Mesothelial cell of epicardium (in vitro differentiated cells): ENCODE measurements around the gene EP400. TPM values are rescaled to one million over a fixed set of nuclear protein-coding genes. Genes with fewer than 3 reads are reported as not detected.

ENCODE experiments used
- DNase-seq, 2 experiments: peaks; one replicate each; pipeline ENCODE4 v3.0.0; 2021; ENCODE audit warnings: low spot score in 2 of 2; ENCODE audit not compliant: unreplicated experiment in 2 of 2
- H3K27ac Mint-ChIP-seq: 2 replicates; pipeline ENCODE4 v1.8.0; 2021; ENCODE audit warnings: mixed read lengths
- H3K27me3 Mint-ChIP-seq: 2 replicates; pipeline ENCODE4 v1.8.0; 2021; ENCODE audit warnings: low read depth, mixed read lengths
- H3K36me3 Mint-ChIP-seq: 2 replicates; pipeline ENCODE4 v1.8.0; 2021; ENCODE audit warnings: mixed read lengths
- H3K4me1 Mint-ChIP-seq: 2 replicates; pipeline ENCODE4 v1.8.0; 2021; ENCODE audit warnings: mixed read lengths
- H3K4me3 Mint-ChIP-seq: 2 replicates; pipeline ENCODE4 v1.8.0; 2021; ENCODE audit warnings: mild to moderate bottlenecking, moderate library complexity, mixed read lengths
- H3K9me3 Mint-ChIP-seq: 2 replicates; pipeline ENCODE4 v1.8.0; 2021; ENCODE audit warnings: mixed read lengths
- total RNA-seq: library from RNA; stranded (reverse); gene quantifications from 3 replicates; pipeline ENCODE4 v1.2.1, GENCODE V29; 2021
- TF ChIP-seq, protein P1 (sequence below): fragments of 200-600 bp; sonication (generic); IDR thresholded peaks from one replicate; pipeline ENCODE4 v1.5.0; 2021; ENCODE audit warnings: antibody characterized with exemption; ENCODE audit not compliant: unreplicated experiment

Gene EP400
- total RNA-seq, 1 donor from 2014 or later = 77.9 TPM

DNA sequence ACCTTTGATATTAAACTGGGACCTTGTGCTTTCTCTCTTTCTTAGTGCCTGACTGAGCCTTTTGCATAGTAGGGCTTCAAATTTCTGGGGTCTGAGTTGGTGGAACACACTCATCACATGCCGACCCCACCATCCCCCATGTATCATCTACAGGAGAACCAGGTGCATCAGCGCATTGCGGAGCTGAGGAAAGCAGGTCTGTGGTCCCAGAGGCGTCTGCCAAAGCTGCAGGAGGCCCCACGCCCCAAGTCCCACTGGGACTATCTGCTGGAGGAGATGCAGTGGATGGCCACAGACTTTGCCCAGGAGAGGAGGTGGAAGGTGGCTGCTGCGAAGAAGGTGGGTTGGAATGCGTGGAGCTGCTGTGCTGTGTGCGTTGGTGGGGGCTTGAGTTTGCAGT, 37.8 kb downstream of the EP400 start:
- TF ChIP-seq, protein P1, sequence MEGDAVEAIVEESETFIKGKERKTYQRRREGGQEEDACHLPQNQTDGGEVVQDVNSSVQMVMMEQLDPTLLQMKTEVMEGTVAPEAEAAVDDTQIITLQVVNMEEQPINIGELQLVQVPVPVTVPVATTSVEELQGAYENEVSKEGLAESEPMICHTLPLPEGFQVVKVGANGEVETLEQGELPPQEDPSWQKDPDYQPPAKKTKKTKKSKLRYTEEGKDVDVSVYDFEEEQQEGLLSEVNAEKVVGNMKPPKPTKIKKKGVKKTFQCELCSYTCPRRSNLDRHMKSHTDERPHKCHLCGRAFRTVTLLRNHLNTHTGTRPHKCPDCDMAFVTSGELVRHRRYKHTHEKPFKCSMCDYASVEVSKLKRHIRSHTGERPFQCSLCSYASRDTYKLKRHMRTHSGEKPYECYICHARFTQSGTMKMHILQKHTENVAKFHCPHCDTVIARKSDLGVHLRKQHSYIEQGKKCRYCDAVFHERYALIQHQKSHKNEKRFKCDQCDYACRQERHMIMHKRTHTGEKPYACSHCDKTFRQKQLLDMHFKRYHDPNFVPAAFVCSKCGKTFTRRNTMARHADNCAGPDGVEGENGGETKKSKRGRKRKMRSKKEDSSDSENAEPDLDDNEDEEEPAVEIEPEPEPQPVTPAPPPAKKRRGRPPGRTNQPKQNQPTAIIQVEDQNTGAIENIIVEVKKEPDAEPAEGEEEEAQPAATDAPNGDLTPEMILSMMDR = no peak
- no peaks in the 10 kb centered on the region for H3K27me3 Mint-ChIP-seq
- H3K36me3 Mint-ChIP-seq = peaks cover 37% of the 10 kb centered on the region
- no peak overlapping the region for H3K27ac Mint-ChIP-seq
- DNase-seq = no peak
- no peaks in the 10 kb centered on the region for H3K4me1 Mint-ChIP-seq
- no peaks in the 10 kb centered on the region for H3K9me3 Mint-ChIP-seq
- no peak overlapping the region for H3K4me3 Mint-ChIP-seq

DNA sequence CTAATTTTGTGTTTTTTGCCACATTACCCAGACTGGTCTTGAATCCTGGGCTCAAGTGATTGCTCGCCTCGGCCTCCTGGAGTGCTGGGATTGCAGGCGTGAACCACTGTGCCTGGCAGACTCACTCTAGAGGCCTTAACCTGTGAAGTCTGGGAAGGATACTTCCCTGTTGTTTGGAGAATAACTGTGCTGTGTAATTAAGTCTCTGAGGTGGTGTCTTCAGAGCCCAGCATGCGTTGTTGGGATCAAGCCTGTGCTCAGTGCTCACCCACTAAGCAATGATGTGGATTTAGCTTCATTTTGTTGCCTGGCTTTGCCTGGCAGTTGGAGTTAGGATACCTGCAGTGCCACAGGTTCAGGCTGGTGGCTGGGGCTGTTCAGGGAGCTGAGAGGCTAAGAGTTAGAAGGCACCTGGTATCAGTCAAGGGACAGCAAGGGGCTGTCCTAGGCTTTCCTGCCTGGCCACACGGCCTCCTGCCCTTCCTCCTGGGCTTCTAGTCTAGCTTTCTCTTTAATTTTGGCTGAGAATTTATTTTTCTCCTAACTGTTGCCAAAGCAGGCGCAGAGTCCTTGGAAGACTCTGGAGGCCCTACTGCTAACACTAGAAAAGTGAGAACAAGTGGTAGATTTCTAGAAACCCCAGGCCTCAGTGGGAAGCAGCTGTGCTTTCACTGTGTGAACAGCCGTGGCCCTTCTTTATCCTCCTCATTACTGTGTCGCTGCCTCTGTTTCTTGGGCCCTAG, 38.5 kb downstream of the EP400 start:
- no peak for DNase-seq
- Mint-ChIP-seq H3K27me3 (no peaks in the 10 kb centered on the region), H3K4me1 (no peaks in the 10 kb centered on the region), H3K36me3 (peaks cover 40% of the 10 kb centered on the region), H3K4me3 (no peak overlapping the region), H3K27ac (no peak overlapping the region), H3K9me3 (no peaks in the 10 kb centered on the region)
- TF ChIP-seq, protein P1 = no peak

DNA sequence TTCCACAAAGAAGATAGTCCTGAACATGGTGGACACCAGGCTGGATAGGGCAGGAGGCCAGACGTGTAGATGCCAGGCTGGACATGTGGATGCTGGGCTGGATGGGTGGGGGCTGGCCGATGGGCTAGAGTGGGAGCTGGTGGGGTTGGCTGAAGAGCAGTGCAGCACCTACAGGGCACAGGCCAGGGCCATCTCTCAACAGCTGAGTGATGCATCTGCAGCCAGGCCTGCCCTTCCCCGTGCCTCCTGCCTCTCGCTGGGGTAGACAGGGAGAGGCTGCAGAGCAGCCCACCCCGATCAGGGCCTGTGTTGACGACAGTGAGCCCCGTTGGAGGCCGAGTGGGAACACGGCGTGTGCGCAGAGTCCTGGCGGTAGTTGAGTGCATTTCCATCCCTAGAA, 39.3 kb downstream of the EP400 start:
- no peak overlapping the region for H3K4me3 Mint-ChIP-seq
- DNase-seq = no peak
- no peaks in the 10 kb centered on the region for H3K9me3 Mint-ChIP-seq
- peaks cover 48% of the 10 kb centered on the region for H3K36me3 Mint-ChIP-seq
- no peaks in the 10 kb centered on the region for H3K27me3 Mint-ChIP-seq
- no peaks in the 10 kb centered on the region for H3K4me1 Mint-ChIP-seq
- TF ChIP-seq, protein P1 = no peak
- H3K27ac Mint-ChIP-seq = no peak overlapping the region

DNA sequence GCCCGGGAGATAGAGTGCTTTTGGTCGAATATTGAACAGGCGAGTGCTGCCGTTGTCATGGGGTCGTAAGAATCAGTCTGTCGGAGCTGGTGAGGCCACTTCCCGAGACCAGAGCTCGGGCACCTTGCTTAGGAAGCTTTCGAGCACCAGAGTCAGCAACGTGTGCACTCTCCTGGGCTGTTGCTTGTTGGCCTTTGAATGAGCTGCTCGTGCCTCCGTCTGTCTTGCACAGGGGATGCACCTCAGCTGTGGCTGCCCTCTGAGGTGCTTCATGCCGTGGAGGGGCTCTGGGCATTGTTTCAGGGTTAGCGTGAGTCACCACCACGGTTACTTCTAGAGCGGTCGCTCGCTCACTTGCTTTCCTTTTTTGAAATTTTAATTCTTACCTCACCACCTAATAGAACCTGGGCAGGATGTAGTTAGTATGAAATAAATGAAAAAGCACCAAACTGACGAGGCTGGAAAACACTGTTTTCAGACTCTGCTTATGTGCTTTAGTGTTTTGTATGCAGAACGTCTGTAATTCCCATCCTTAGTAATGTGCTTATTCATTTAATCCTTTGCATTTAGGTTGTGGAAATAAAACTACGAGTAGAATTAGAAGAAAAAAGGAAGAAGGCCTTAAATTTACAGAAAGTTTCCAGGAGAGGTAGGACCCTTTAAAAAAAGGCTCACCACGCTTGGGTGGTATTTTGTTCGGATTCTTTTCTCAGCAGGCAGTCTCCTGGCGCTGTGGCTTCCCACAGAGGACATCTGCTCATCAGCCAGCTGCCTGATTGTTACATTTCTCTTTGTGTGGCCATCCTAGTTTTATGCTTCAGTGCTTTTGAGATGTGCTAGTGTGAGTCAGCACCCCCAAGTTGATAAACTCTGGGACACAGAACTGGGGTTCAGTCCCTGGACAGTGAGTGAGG, 40.6 kb downstream of the EP400 start:
- Mint-ChIP-seq H3K4me3 (no peak overlapping the region), H3K9me3 (no peaks in the 10 kb centered on the region), H3K36me3 (peaks cover 55% of the 10 kb centered on the region), H3K4me1 (no peaks in the 10 kb centered on the region), H3K27me3 (no peaks in the 10 kb centered on the region), H3K27ac (no peak overlapping the region)
- no peak for DNase-seq
- TF ChIP-seq, protein P1 = no peak

DNA sequence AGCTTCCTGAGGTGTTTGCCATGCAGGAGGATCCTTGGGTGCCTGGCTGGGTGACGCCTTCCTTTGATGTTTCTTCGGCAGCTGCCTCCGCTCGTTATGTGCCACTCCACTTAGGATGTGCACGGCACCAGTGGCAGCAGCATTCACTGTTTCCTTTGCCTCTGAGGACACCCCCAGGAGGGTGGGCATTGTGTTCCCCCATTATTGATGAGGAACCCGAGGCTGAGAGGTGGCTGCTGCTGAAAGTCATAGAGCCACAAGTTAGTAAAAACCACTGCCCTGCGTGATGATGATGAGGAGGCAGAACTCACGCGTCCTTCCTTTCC, 41.2 kb downstream of the EP400 start:
- no peak overlapping the region for H3K4me3 Mint-ChIP-seq
- TF ChIP-seq, protein P1 = no peak
- H3K36me3 Mint-ChIP-seq = peaks cover 55% of the 10 kb centered on the region
- H3K4me1 Mint-ChIP-seq = no peaks in the 10 kb centered on the region
- H3K9me3 Mint-ChIP-seq = no peaks in the 10 kb centered on the region
- H3K27ac Mint-ChIP-seq = no peak overlapping the region
- H3K27me3 Mint-ChIP-seq = no peaks in the 10 kb centered on the region
- DNase-seq = no peak
